ENCODE measurements around the gene CD86. TPM values are rescaled to one million over a fixed set of nuclear protein-coding genes. Genes with fewer than 3 reads are reported as not detected.
"Not testable (repeated sequence)": the region's sequence is repeated elsewhere in the genome, so short reads cannot be mapped to it uniquely, and the experiment has no call there.

The CD86 gene
- total and polyA plus RNA-seq, 10 donors, result 9.8 to 41.8 (median 25.3) TPM

- H3K27ac ChIP-seq, result no peak overlapping the region
- H3K27me3 ChIP-seq (replicated peaks in 1 of 7), result no peaks in the 10 kb centered on the region
- peaks cover 0 to 15% (median 6%) of the 10 kb centered on the region in 8 donors for H3K9me3 ChIP-seq
- H3K4me1 ChIP-seq, result no peaks in the 10 kb centered on the region
- intact Hi-C loops (cut with DNase I; ENCODE audit: low total_unique reads), result no loop called here
- TF ChIP-seq, protein P1, sequence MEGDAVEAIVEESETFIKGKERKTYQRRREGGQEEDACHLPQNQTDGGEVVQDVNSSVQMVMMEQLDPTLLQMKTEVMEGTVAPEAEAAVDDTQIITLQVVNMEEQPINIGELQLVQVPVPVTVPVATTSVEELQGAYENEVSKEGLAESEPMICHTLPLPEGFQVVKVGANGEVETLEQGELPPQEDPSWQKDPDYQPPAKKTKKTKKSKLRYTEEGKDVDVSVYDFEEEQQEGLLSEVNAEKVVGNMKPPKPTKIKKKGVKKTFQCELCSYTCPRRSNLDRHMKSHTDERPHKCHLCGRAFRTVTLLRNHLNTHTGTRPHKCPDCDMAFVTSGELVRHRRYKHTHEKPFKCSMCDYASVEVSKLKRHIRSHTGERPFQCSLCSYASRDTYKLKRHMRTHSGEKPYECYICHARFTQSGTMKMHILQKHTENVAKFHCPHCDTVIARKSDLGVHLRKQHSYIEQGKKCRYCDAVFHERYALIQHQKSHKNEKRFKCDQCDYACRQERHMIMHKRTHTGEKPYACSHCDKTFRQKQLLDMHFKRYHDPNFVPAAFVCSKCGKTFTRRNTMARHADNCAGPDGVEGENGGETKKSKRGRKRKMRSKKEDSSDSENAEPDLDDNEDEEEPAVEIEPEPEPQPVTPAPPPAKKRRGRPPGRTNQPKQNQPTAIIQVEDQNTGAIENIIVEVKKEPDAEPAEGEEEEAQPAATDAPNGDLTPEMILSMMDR (IDR thresholded peaks at IDR 0.05 in 8 of 11, conservative IDR thresholded peaks at IDR 0.05 in 3 of 11), result no peak
- no peak for TF ChIP-seq POLR2AphosphoS5 (IDR thresholded peaks at IDR 0.05)
- no peak for TF ChIP-seq POLR2A (IDR thresholded peaks at IDR 0.05)
- 70 to 85% (median 78%) methylated on average over 3 of the region's 3 CpGs for WGBS, 5 donors
- no peak for DNase-seq
- no peak overlapping the region for H3K4me3 ChIP-seq
- H3K36me3 ChIP-seq, result no peaks in the 10 kb centered on the region
These were observed 91.3 kb downstream of the CD86 start for GRCh38 chr3:122146466-122146865.

DNA sequence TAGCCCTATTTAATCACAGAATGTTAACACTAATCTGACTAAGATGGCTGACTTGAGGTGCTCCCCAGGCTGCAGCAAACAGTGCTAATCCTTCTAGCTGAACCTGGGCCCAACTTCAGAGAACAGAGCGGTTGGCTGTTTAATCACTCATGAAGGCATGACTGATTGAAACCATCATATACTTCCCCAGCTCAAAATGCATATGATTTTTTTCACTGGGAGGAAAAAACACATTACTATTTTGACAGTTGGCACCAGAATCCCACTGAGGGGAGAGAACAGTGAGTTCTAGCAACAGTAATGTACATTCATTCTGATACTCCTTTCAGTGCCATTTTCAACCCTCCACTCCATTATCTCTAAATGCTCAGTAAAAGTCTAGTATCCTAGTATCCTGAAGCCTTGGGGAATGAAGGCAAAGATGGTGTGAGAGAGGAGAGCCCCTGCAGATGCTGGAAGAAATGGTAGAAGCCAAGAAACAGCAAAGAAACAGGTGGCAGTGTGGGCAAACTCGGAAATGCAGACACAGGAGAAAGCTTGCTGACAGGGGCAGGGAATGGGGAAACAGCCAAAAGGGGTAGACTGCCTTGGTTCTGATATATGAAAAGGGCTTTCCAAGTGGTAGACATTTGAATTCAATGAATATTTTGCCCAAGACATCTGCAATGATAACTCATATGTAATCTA is 93.9 kb downstream of the CD86 start:
- Histone ChIP-seq H3K27me3 (replicated peaks in 1 of 7) (no peaks in the 10 kb centered on the region), H3K9me3 (peaks cover 0 to 20% (median 12%) of the 10 kb centered on the region in 8 donors), H3K4me1 (no peaks in the 10 kb centered on the region), H3K36me3 (no peaks in the 10 kb centered on the region), H3K27ac (no peak overlapping the region), H3K4me3 (no peak overlapping the region)
- TF ChIP-seq, protein P1 (IDR thresholded peaks at IDR 0.05 in 8 of 11, conservative IDR thresholded peaks at IDR 0.05 in 3 of 11), result no peak
- TF ChIP-seq POLR2A (IDR thresholded peaks at IDR 0.05), result no peak
- no peak for TF ChIP-seq POLR2AphosphoS5 (IDR thresholded peaks at IDR 0.05)
- intact Hi-C loops (cut with DNase I; ENCODE audit: low total_unique reads), result no loop called here
- 70 to 84% (median 81%) methylated on average over 2 of the region's 2 CpGs for WGBS, 5 donors
- no peak for DNase-seq

- TF ChIP-seq, protein P1 (IDR thresholded peaks at IDR 0.05 in 8 of 11, conservative IDR thresholded peaks at IDR 0.05 in 3 of 11), result no peak
- TF ChIP-seq POLR2AphosphoS5 (IDR thresholded peaks at IDR 0.05), result no peak
- TF ChIP-seq POLR2A (IDR thresholded peaks at IDR 0.05), result no peak
- intact Hi-C loops (cut with DNase I; ENCODE audit: low total_unique reads), result no loop called here
- Histone ChIP-seq H3K4me3 (no peak overlapping the region), H3K9me3 (peaks cover 8 to 44% (median 36%) of the 10 kb centered on the region in 8 donors), H3K27me3 (replicated peaks in 1 of 7) (no peaks in the 10 kb centered on the region), H3K4me1 (no peaks in the 10 kb centered on the region), H3K36me3 (no peaks in the 10 kb centered on the region), H3K27ac (no peak overlapping the region)
- WGBS, 5 donors, result 75 to 89% (median 85%) methylated on average over 2 of the region's 2 CpGs
- DNase-seq, result no peak
These were observed 96.3 kb downstream of the CD86 start for GRCh38 chr3:122151480-122151879.

GRCh38 chr3:122164983-122165382 is 109.8 kb downstream of the CD86 start:
- H3K36me3 ChIP-seq; H3K4me1 ChIP-seq; H3K4me3 ChIP-seq; intact Hi-C loops (cut with DNase I; ENCODE audit: low total_unique reads); DNase-seq; H3K27ac ChIP-seq; H3K27me3 ChIP-seq (replicated peaks in 1 of 7): not testable (repeated sequence)
- WGBS, 5 donors, result 90 to 100% (median 95%) methylated on average over 4 to 23 of the region's 31 CpGs; no CpG with 5 or more reads in 2 of the 5 donors
- H3K9me3 ChIP-seq, result peaks cover 0 to 24% (median 0%) of the 10 kb centered on the region in 8 donors

Measured in spleen (tissue), 11 donors.